Ovary (tissue), 9 donors: ENCODE data around the gene PARPBP. TPM values are rescaled to one million over a fixed set of nuclear protein-coding genes. Genes with fewer than 3 reads are reported as not detected.

ENCODE experiments used
- DNase-seq, 5 donors: peaks; one replicate each; pipeline ENCODE4 v3.0.0-alpha.2; 2019 to 2020
- H3K27ac ChIP-seq, 2 donors: fragments of 200-600 bp; one replicate each; pipeline versions ENCODE4 v1.5.1 to v1.8.0; 2019 to 2022
- H3K27me3 ChIP-seq: fragments of 200-600 bp; one replicate; pipeline ENCODE4 v1.8.0; 2022
- H3K36me3 ChIP-seq: fragments of 200-600 bp; sonication (generic); one replicate; pipeline ENCODE4 v1.5.1; 2019
- H3K4me1 ChIP-seq: one replicate; pipeline ENCODE4 v1.8.1; 2013; ENCODE audit warnings: mild to moderate bottlenecking, moderate library complexity; ENCODE audit not compliant: insufficient read depth
- H3K4me3 ChIP-seq: fragments of 200-600 bp; sonication (generic); one replicate; pipeline ENCODE4 v1.5.1; 2017
- H3K9me3 ChIP-seq, 2 donors: fragments of 200-600 bp in 1 of 2; sonication (generic) in 1 of 2; one replicate each; pipeline versions ENCODE4 v1.5.1 to v1.8.1; 2013 to 2019; ENCODE audit warnings: mild to moderate bottlenecking in 1 of 2, moderate library complexity in 1 of 2
- EP300 ChIP-seq: sonication (generic); formaldehyde crosslinking; IDR thresholded peaks from one replicate; pipeline ENCODE4 v1.6.1; 2017; ENCODE audit warnings: antibody characterized with exemption
- POLR2A ChIP-seq: fragments of 450-650 bp; IDR thresholded peaks from one replicate; pipeline ENCODE4 v1.6.1; 2017; ENCODE audit warnings: antibody characterized with exemption, mild to moderate bottlenecking, moderate library complexity
- WGBS, 3 donors: extraction: QIAGEN DNeasy Blood & Tissue Kit in 1 of 3; methylation state at CpG; one replicate each; pipeline versions ENCODE4 v1.1.5 to v1.1.7; 2013 to 2017; 5-methylcytosine and 5-hydroxymethylcytosine counted together
- intact Hi-C, 4 donors: fragments of 100-400 bp; cut with DNase I; formaldehyde crosslinking; loops; one replicate each; pipeline versions ENCODE4 v1.11.0 to v1.15.1; 2022 to 2023
- polyA plus RNA-seq, 2 donors: library from polyadenylated mRNA; stranded (reverse); fragments of 200-250 nt in 1 of 2; fragments of 350-450 nt in 1 of 2; fragmentation: Illumina TruSeq in 1 of 2; extraction: RNeasy Lipid Tissue Mini Kit (QIAGEN cat#74804) in 1 of 2; gene quantifications; one replicate each; pipeline ENCODE4 v1.2.3, GENCODE V29; 2013 to 2014
- total RNA-seq, 7 donors: library from RNA; depleted of rRNA in 2 of 7; stranded (reverse); fragments of >200 nt in 2 of 7; fragmentation: NEBNext Ultra II Directional in 3 of 7; extraction: Animal tissue kit (Norgen Biotek cat#: 25700) in 3 of 7; gene quantifications; one replicate each; pipeline versions ENCODE4 v1.1.0 to v1.2.4, GENCODE V29; 2016 to 2023
- TF ChIP-seq, protein P1 (sequence below), 3 donors: fragments of 450-650 bp in 2 of 3; fragments of 200-600 bp in 1 of 3; IDR thresholded peaks; one replicate each; pipeline versions ENCODE4 v1.5.1 to v1.8.0; 2016 to 2022; ENCODE audit warnings: antibody characterized with exemption in 3 of 3, mild to moderate bottlenecking in 1 of 3
- donor health status: DM: no; HTN: no; CAD: no; lungs with moderate emphysema.
- donor health status: DM: no; HTN: no; CAD: no.
- donor health status: Bipolar disorder and iron deficiency.
- donor health status: DM: yes; HTN: yes; CAD: no.
- donor health status: DM: no; HTN: no; CAD: no.
- donor health status: DM: yes; HTN: yes; CAD: no.

Gene PARPBP
- total and polyA plus RNA-seq, 9 donors = 0.45 to 2.5 (median 1.3) TPM

DNA sequence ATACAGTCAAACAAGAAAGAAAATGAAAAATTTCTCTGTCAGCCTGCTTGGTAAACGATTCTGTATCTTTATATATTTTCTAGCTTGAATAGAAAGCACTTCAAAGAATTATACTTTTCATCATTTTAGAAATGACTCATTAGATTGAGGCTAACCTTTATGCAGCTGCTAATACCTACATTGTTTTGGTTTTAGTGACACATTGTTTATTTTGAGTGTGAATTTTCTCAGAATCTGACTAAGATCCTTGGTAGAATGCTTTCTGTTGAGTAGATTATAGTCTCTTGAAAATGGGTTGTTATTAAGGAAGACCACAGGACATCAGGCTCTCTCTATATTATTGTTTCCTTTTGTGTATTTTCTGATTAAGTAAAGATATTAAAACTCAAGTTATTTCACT lies 77.8 kb downstream of the PARPBP start, which contains the start of gene PMCH:
TSS of gene PMCH (minus strand) at position 45 of the 400 bp plus-strand sequence. CDS start 63 bp downstream, outside the sequence.
- TF ChIP-seq POLR2A (no peak), EP300 (no peak)
- TF ChIP-seq, protein P1, sequence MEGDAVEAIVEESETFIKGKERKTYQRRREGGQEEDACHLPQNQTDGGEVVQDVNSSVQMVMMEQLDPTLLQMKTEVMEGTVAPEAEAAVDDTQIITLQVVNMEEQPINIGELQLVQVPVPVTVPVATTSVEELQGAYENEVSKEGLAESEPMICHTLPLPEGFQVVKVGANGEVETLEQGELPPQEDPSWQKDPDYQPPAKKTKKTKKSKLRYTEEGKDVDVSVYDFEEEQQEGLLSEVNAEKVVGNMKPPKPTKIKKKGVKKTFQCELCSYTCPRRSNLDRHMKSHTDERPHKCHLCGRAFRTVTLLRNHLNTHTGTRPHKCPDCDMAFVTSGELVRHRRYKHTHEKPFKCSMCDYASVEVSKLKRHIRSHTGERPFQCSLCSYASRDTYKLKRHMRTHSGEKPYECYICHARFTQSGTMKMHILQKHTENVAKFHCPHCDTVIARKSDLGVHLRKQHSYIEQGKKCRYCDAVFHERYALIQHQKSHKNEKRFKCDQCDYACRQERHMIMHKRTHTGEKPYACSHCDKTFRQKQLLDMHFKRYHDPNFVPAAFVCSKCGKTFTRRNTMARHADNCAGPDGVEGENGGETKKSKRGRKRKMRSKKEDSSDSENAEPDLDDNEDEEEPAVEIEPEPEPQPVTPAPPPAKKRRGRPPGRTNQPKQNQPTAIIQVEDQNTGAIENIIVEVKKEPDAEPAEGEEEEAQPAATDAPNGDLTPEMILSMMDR (IDR thresholded peaks at IDR 0.05) = no peak
- no peaks in the 10 kb centered on the region for H3K27me3 ChIP-seq
- H3K4me3 ChIP-seq = no peak within 1 kb of the TSS
- 48 to 76% (median 56%) methylated on average over 1 of the region's 1 CpG for WGBS, 3 donors
- no peaks in the 10 kb centered on the region for H3K4me1 ChIP-seq
- no peaks in the 10 kb centered on the region for H3K36me3 ChIP-seq
- intact Hi-C loops = no loop called here
- H3K27ac ChIP-seq = no peak within 1 kb of the TSS
- H3K9me3 ChIP-seq = no peaks in the 10 kb centered on the region
- DNase-seq = no peak

DNA sequence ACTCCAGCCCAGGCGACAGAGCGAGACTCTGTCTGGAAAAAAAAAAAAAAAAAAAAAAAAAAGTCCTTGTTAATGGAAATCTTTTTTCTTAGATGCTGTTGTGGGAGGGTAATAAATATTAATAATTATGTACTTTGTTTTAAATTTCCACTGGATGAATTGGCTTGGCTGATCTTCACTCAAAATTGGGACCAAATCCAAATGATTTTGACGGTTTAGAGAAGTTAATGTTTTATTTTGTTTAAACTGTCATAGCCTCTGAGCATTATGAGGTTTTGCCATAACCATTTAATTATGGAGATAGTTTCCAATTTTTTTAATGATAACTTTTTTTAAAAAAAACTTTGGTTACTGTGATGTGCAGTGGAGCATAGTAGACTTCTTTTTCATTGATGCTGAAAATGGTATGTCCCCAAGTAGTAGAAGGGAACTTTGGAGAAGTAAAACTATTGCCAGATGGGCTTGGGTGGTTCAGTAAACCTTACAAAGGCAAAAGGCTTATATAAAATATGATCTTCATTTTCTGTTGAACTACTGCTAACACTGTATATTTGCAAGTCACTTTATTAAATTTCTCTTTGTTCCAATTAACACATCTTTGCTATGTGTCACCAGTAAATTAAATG lies 81.6 kb downstream of the PARPBP start:
- H3K4me3 ChIP-seq = no peak overlapping the region
- intact Hi-C loops = no loop called here
- no peaks in the 10 kb centered on the region for H3K4me1 ChIP-seq
- H3K27me3 ChIP-seq = no peaks in the 10 kb centered on the region
- H3K36me3 ChIP-seq = no peaks in the 10 kb centered on the region
- TF ChIP-seq, protein P1 (IDR thresholded peaks at IDR 0.05) = no peak
- TF ChIP-seq POLR2A (no peak), EP300 (no peak)
- DNase-seq = no peak
- no peak overlapping the region for H3K27ac ChIP-seq
- 55 to 66% (median 62%) methylated on average over 3 of the region's 3 CpGs for WGBS, 3 donors
- H3K9me3 ChIP-seq = no peaks in the 10 kb centered on the region

DNA sequence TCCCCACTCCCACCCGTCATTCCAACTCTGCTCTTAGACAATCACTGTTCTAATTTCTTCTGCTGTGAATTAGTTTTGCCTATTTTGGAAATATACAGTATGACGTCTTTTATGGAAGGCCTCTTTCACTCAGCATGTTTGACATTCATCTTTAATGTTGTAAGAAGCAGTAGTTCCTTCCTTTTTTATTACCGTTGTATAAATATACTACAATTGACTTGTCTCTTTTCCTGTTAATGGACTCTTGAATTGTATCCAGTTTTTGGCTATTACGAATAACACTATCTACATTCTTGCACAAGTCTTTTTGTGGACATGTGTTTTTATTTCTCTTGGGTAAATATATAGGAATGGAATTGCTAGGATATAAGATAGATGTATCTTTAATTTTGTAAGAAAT lies 82.6 kb downstream of the PARPBP start:
- WGBS, 3 donors = 84 to 94% (median 91%) methylated on average over 4 of the region's 4 CpGs
- TF ChIP-seq POLR2A (no peak), EP300 (no peak)
- TF ChIP-seq, protein P1 (IDR thresholded peaks at IDR 0.05) = no peak
- no peak overlapping the region for H3K4me3 ChIP-seq
- H3K27me3 ChIP-seq = no peaks in the 10 kb centered on the region
- no peaks in the 10 kb centered on the region for H3K4me1 ChIP-seq
- DNase-seq = no peak
- H3K36me3 ChIP-seq = no peaks in the 10 kb centered on the region
- no peaks in the 10 kb centered on the region for H3K9me3 ChIP-seq
- H3K27ac ChIP-seq = no peak overlapping the region
- intact Hi-C loops = no loop called here

DNA sequence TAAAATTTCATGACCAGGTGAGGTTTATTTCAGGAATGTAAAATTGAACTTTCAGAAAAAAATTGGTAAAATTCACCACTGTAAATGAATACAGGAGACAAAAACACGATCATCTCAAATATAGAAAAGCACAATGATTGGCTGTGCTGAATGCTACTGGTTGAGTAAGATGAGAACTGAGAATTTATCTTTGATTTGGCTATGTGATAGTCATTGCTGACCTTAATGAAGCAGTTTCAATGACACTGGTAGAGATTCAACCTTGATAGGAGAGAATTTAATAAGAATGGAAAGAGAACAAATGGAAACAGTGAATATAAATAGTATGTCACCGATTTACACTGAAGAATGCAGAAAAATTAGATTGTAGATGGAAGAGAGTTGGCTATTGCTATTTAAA lies 84.0 kb downstream of the PARPBP start:
- H3K4me3 ChIP-seq = no peak overlapping the region
- WGBS, 3 donors = 95 to 98% (median 95%) methylated on average over 2 of the region's 2 CpGs
- no peaks in the 10 kb centered on the region for H3K27me3 ChIP-seq
- no peaks in the 10 kb centered on the region for H3K4me1 ChIP-seq
- no peak overlapping the region for H3K27ac ChIP-seq
- DNase-seq = no peak
- no peaks in the 10 kb centered on the region for H3K9me3 ChIP-seq
- H3K36me3 ChIP-seq = no peaks in the 10 kb centered on the region
- TF ChIP-seq, protein P1 (IDR thresholded peaks at IDR 0.05) = no peak
- TF ChIP-seq POLR2A = no peak
- no peak for TF ChIP-seq EP300
- intact Hi-C loops = no loop called here
